Measurements from ENCODE around the gene GET3. TPM values are rescaled to one million over a fixed set of nuclear protein-coding genes. Genes with fewer than 3 reads are reported as not detected.

GET3 gene
- total RNA-seq, 1 experiment from 2014 or later: 69.9 TPM

GRCh38 chr19:12783291-12783848 lies 46.1 kb downstream of the GET3 start:
- no peak for TF ChIP-seq SIN3A (IDR thresholded peaks at IDR 0.05; ENCODE audit: borderline replicate concordance, insufficient read depth, low read depth, low read length)
- no peaks in the 10 kb centered on the region for H3K27me3 ChIP-seq (ENCODE audit: control insufficient read depth, insufficient read depth, low read length)
- ATAC-seq (no peak), DNase-seq (ENCODE audit: low read depth, low spot score) (no peak)
- ChIA-PET POLR2A (interaction anchor here (0.5 to 0.6 kb wide), 2 partner anchors 8 kb away, joined by 3 to 4 read pairs; partner anchors contain the start of gene JUNB), CTCF (no interaction called here)
- peak overlapping the region; percentile 79 for H3K27ac ChIP-seq (ENCODE audit: low read length)
- peaks cover 58% of the 10 kb centered on the region for H3K4me1 ChIP-seq (ENCODE audit: control insufficient read depth, insufficient read depth, low read length)
- H3K36me3 ChIP-seq (ENCODE audit: control insufficient read depth, insufficient read depth, low read length): no peaks in the 10 kb centered on the region
- no peaks in the 10 kb centered on the region for H3K9me3 ChIP-seq (ENCODE audit: control insufficient read depth, insufficient read depth, low read depth, low read length)
- intact Hi-C loops (cut with micrococcal nuclease; ENCODE audit: unreplicated experiment): no loop called here
- peak overlapping the region; percentile 45 to 47; a peak in 2 of 4 replicates for H3K4me3 ChIP-seq (ENCODE audit: low read depth in 2 of 2, low read length in 2 of 2)
- in situ Hi-C loops (cut with HindIII; ENCODE audit: low pct_unique_long_range_greater_than_20kb, low sequenced_read_pairs): no loop called here
- no TSS peak for BruUV-seq (replicated peaks)

GRCh38 chr19:12783849-12784393 lies 46.6 kb downstream of the GET3 start:
- POLR2A ChIA-PET: interaction anchor here (0.6 kb wide), 1 partner anchor 8 kb away, joined by 4 read pairs; no protein-coding TSS in a partner anchor

More at GRCh38 chr19:12783849-12784393, 46.6 kb downstream of the GET3 start:
- H3K4me1 ChIP-seq (ENCODE audit: control insufficient read depth, insufficient read depth, low read length): peaks cover 56% of the 10 kb centered on the region
- H3K9me3 ChIP-seq (ENCODE audit: control insufficient read depth, insufficient read depth, low read depth, low read length): no peaks in the 10 kb centered on the region
- H3K36me3 ChIP-seq (ENCODE audit: control insufficient read depth, insufficient read depth, low read length): no peaks in the 10 kb centered on the region
- TF ChIP-seq REST (IDR thresholded peaks at IDR 0.05; ENCODE audit: insufficient read depth in 1 of 2, low read depth in 2 of 2, low read length in 1 of 2) (no peak), TCF7L2 (IDR thresholded peaks at IDR 0.05; ENCODE audit: low read depth, low read length) (no peak), POLR2AphosphoS5 (IDR thresholded peaks at IDR 0.05; ENCODE audit: low read depth, low read length) (no peak), SIN3A (IDR thresholded peaks at IDR 0.05; ENCODE audit: borderline replicate concordance, insufficient read depth, low read depth, low read length) (no peak)
- TF ChIP-seq, protein P1, sequence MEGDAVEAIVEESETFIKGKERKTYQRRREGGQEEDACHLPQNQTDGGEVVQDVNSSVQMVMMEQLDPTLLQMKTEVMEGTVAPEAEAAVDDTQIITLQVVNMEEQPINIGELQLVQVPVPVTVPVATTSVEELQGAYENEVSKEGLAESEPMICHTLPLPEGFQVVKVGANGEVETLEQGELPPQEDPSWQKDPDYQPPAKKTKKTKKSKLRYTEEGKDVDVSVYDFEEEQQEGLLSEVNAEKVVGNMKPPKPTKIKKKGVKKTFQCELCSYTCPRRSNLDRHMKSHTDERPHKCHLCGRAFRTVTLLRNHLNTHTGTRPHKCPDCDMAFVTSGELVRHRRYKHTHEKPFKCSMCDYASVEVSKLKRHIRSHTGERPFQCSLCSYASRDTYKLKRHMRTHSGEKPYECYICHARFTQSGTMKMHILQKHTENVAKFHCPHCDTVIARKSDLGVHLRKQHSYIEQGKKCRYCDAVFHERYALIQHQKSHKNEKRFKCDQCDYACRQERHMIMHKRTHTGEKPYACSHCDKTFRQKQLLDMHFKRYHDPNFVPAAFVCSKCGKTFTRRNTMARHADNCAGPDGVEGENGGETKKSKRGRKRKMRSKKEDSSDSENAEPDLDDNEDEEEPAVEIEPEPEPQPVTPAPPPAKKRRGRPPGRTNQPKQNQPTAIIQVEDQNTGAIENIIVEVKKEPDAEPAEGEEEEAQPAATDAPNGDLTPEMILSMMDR (IDR thresholded peaks at IDR 0.05): no peak
- ATAC-seq (no peak), DNase-seq (ENCODE audit: low read depth, low spot score) (no peak)
- BruUV-seq (replicated peaks): no TSS peak
- in situ Hi-C loops (cut with HindIII; ENCODE audit: low pct_unique_long_range_greater_than_20kb, low sequenced_read_pairs) (no loop called here), intact Hi-C loops (cut with micrococcal nuclease; ENCODE audit: unreplicated experiment) (no loop called here)
- CTCF ChIA-PET: no interaction called here
- no peaks in the 10 kb centered on the region for H3K27me3 ChIP-seq (ENCODE audit: control insufficient read depth, insufficient read depth, low read length)
- H3K27ac ChIP-seq (ENCODE audit: low read length): peak overlapping the region; percentile 79
- H3K4me3 ChIP-seq (ENCODE audit: low read depth in 2 of 2, low read length in 2 of 2): no peak overlapping the region

Measured in Panc1 (cell line).